GM12892 (cell line): Measurements from ENCODE around the gene SCGB3A1.

ENCODE experiments used
- POLR2A ChIP-seq: IDR thresholded peaks from 2 replicates; pipeline ENCODE4 v1.6.1; 2011; ENCODE audit warnings: low read depth, low read length, control low read depth
- POLR2AphosphoS5 ChIP-seq: IDR thresholded peaks from 2 replicates; pipeline ENCODE4 v1.6.1; 2011; ENCODE audit warnings: low read depth, low read length, control low read depth
- TAF1 ChIP-seq: IDR thresholded peaks from 2 replicates; pipeline ENCODE4 v1.6.1; 2011; ENCODE audit warnings: low read depth, mild to moderate bottlenecking, control low read depth, low read length, borderline replicate concordance

DNA sequence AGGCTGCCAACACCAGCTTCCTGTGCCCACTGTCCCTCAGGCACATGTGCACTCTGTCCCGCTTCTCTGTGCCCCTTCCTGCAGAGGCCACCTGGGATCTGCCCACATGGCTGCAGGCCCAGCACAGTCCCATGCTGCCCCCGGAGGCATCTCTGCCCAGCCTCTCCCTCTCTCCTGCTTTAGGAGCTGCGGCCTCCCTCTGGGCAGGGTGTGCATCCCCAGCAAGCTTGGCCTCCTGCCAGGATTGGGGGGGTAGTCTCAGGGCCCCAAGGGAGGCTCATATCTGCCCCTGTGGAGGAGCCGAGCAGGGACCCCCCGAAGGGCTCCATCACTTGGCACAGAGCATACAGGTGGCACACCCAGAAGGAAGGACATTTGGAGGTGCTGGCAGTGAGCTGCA lies 33.3 kb upstream of the SCGB3A1 start:
- no peak for TF ChIP-seq POLR2AphosphoS5
- TF ChIP-seq POLR2A = no peak
- no peak for TF ChIP-seq TAF1
